GM18519 (cell line): ENCODE measurements around the gene SMARCD2.
"Not testable (repeated sequence)": the region's sequence is repeated elsewhere in the genome, so short reads cannot be mapped to it uniquely, and the experiment has no call there.

Experiments
- ATAC-seq: cut with Tn5 transposase; IDR thresholded peaks from one replicate; pipeline ENCODE4 v1.9.1; 2021; ENCODE audit warnings: mild to moderate bottlenecking, moderate library complexity; ENCODE audit not compliant: unreplicated experiment, low FRiP score

The SMARCD2 gene

GRCh38 chr17:63854709-63855108 is 12.2 kb upstream of the SMARCD2 start:
- ATAC-seq = no peak

GRCh38 chr17:63853260-63853659 is 10.8 kb upstream of the SMARCD2 start:
- ATAC-seq = no peak

GRCh38 chr17:63850401-63850800 is 7.9 kb upstream of the SMARCD2 start:
- no peak for ATAC-seq

- ATAC-seq = no peak
These were observed 6.6 kb upstream of the SMARCD2 start for GRCh38 chr17:63848834-63849689.

GRCh38 chr17:63847525-63848249 is 5.2 kb upstream of the SMARCD2 start:
- no peak for ATAC-seq

GRCh38 chr17:63845509-63845908 is 3.0 kb upstream of the SMARCD2 start:
- no peak for ATAC-seq

- ATAC-seq = no peak
These were observed 1.6 kb upstream of the SMARCD2 start for GRCh38 chr17:63843910-63844677.

- ATAC-seq = not testable (repeated sequence)
These were observed 953 bp upstream of the SMARCD2 start for GRCh38 chr17:63843387-63843888.

DNA sequence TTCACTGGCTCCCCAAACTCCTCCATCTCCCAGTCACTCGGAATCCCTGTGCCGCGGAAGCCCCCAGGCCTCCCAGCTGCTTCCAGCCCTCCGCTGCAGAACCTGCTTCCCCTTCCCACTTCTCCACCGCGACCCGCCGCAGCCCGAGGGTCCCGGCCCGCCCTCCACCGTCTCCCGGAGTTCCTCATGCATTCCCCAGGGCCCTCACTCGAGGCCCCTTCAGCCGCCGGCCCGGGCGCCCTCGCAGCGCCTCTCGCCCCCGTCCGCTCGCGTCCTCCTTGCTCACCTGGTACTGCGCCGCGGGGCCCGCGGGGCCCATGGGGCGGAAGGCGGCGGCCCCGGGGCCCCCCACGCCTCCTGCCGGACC is 329 bp downstream of the SMARCD2 start:
- peak; percentile 24 for ATAC-seq

- no peak for ATAC-seq
These were observed 924 bp downstream of the SMARCD2 start for GRCh38 chr17:63841350-63842172.

GRCh38 chr17:63840591-63841349 is 1.7 kb downstream of the SMARCD2 start:
- no peak for ATAC-seq

DNA sequence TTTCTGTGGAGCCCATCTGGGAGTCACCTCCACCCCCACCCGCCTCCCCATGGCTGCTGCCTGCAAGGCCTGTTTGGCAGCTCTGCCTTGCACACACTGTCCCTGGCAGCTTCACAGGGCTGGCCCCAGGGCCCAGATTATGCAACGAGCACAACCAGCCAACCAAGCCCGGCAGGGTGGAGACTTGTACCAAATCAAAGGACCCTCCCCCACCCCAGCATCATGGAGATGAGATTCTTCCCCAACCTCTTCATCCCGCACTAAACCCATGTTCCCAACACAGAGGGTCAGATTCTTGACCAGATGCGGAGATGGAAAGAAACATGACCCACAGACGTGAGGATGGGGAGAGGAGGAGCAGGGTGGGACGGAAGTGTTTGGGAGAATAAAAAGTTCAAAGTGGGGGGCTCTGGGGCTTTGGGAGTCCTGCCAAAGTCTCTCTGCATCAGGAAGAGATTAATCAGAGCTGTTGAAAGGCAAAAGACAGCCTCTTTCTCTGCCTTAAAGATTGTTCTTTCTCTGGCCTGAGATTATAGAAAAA is 3.8 kb downstream of the SMARCD2 start:
- no peak for ATAC-seq

DNA sequence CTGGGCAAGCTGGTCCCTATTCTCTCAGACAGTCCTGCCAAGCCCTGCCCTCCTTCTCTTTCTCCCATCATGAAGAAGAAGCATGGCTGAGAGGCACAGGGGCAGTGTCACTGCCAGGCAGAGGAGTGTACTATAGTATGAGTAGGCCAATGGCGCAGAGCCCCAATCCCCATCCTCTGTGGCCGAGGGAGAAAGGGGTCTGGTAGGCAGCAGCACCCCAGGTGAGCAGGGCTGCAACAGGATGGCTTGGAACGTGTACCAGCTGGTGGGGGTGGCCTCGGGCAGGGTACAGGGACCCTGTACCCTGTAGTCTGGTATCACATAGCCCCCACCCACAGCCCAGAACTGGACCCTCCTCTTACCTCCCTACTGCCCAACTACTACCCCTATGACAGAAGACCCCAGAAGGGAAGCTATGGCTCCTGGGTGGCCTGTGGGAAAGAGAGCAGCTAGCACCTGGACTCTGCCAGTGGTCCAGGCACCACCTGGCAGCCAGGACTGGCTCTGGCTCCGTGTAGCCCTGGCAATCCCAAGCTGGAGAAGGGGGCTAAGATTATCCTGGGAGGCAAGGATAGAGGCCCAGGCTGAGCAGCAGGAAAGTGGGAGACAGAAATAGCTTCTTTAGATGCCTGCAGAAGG is 4.4 kb downstream of the SMARCD2 start:
- ATAC-seq = no peak

DNA sequence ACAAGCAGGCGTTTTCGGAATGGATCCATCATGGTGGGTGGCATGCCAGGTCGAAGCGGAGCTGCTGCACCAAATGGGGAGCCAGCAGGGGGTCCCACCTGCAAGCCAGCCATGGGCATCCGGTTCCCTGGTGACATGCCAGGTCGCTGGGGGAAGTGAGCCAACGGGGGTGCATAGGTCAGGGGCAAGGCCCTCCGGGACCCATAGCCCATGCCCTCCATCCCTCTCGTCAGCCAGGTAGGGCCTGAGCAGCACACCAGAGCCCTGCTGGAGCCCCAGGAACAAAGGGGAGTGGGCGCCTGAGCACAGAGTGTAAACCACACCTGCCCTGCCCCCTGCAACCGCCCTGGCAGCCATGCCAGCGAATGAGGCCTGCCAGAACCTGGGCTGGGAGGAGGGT is 5.0 kb downstream of the SMARCD2 start:
- ATAC-seq = no peak

- ATAC-seq = no peak
These were observed 5.7 kb downstream of the SMARCD2 start for GRCh38 chr17:63836811-63837210.

DNA sequence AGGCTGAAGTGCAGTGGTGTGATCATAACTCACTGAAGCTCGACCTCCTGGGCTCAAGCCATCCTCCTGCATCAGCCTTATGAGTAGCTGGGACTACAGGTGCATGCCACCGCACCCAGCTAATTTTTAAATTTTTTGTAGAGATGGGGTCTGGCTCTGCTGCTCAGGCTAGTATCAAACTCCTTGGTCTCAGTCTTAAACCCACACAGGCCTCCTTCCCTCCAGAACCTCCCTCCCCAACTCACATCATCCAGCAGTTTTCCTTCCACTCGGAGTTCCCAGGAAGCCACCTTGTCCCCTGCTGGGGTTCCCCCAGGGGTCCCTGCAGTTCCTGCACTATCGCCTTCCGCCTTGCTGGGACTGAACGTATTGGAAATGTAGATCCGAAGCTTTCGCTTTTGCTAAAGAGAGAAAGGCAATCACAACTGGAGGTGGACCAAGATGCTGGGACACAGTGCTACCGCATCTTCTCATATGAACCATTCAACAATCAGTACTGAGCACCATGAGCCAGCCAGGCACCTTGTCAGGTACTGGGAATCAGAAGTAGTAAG is 7.2 kb downstream of the SMARCD2 start:
- no peak for ATAC-seq

DNA sequence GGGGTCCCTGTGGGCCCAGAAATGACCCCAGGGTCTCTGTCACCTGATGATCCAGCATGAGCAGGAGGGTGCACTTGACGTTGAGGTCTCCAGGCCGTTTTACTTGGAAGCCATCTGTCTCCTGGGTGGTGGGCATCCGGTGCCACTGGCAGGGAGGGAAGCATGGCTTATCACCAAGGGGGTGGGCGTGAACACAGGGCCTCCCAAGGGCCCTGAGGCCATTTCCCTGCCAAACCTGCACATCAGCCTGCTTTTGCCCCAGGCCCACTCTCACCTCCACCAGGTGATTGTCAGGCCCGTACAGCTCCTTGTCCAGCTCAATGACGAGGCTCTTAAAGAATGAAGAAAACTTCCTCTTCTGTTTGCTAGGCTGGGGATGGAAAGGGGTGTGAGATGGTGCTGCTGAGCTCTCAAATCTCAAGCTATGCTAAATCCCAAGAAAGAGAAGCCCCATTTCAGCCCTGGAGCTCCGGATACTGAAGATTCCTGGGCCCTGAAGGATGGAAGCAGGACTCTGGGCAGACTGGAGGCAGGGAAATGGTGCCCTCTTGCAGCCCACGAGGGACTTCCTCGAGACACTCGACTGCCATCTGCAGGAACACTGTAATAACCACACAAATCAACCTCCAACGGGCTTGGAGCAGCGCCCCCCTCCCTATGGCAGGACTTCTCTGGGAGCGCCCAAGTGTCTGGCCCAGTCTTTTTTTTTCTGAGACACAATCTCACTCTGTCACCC is 7.9 kb downstream of the SMARCD2 start:
- ATAC-seq = no peak
